ENCODE measurements around the gene XPO4.
A peak's percentile ranks its signal among the peaks of the same experiment; 100 is the strongest.
"Not testable (repeated sequence)": the region's sequence is repeated elsewhere in the genome, so short reads cannot be mapped to it uniquely, and the experiment has no call there.

XPO4 gene

GRCh38 chr13:20779405-20779804 is 123.1 kb downstream of the XPO4 start:
- DNase-seq, result peak; percentile 38

GRCh38 chr13:20778311-20778710 is 124.2 kb downstream of the XPO4 start:
- no peak for DNase-seq

DNA sequence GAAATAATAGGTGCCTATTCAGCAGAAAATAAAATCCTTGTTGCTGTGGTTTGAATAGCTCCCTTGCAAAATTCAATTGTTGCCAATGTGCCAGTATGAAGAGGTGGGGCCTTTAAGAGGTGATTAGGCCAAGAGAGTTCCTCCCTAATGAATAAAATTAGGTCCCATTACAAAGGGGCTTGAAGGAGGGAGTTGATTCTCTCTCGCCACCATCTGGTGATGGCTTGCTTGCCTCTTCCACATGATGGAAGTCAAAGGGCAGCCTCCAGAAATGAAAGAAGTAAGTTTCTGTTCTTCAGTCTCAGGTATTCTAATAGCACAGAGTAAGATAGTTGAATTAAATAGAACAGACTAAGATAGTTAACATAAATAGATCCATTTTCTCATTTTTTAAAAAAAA is 125.8 kb downstream of the XPO4 start:
- no peak for DNase-seq

DNA sequence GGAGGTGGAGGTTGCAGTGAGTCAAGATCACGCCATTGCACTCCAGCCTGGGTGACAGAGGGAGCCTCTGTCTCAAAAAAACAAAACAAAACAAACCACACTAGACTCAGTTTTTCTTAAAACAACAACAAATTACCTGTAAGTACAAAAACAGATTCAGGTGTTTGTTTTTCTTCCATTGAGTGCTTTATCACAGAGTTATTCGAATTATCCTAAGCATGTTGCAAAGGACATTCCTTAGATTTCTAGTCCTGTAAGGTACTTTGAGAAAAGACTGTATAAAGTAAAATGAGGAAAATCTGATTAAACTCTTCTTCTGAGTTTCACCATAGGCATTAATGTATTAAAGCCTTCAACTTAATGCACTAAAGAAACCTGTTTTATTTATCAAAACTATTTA is 126.6 kb downstream of the XPO4 start:
- no peak for DNase-seq

- DNase-seq, result no peak
Observed at GRCh38 chr13:20774746-20775145, 127.8 kb downstream of the XPO4 start.

GRCh38 chr13:20773194-20774080 is 129.1 kb downstream of the XPO4 start, which contains the start of gene EEF1AKMT1:
TSS of gene EEF1AKMT1 (minus strand) at chr13:20773961. CDS start at chr13:20757598, 16,363 bp downstream.
- peak; percentile 80 for DNase-seq

GRCh38 chr13:20772401-20773131 is 130.0 kb downstream of the XPO4 start:
- no peak for DNase-seq

GRCh38 chr13:20769834-20770233 is 132.7 kb downstream of the XPO4 start:
- no peak for DNase-seq

- no peak for DNase-seq
Observed at GRCh38 chr13:20769091-20769490, 133.5 kb downstream of the XPO4 start.

DNA sequence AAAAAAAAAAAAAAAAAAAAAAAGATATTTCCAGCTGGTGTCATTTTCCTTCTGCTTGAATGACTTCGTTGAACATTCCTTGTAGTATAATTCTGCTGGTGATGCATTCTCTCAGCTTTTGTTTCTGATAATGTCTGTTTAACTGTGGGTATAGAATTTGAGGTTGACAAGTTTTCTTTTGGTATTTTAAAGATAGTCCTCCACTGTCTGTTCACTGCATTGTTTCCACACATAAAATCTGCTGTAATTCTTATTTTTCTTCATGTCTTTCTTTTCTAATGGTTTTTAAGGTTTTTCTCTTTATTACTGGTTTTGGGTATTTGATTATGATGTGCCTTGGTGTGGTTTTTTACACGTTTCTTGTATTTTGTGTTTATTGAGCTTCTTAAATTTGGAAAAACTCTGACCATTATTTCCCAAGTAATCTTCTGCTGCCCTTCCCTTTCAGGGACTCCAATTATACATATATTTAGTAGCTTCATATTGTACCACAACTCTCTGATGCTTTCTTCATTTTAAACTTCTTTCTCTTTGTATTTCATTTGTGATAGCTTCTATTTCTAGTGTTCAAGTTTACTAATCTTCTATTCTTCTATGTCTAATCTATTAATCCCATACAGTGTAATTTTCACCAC is 135.1 kb downstream of the XPO4 start:
- DNase-seq, result no peak

DNA sequence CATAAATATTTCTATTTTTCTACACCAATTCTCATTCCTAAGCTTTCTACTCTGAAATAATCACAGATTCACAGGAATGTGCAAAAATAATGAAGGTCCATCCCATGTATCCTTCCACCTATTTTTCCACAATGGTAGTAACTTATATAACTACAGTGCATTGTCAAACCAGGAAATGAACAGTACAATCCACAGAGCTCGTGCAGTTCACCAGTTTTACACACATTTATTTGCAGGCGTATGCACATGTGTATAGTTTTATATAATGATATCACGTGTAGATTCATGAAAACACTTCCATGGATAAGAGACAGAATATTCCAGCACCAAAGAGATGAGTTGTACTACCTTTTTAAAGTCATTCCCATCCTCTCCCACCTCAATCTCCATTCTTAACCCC is 141.7 kb downstream of the XPO4 start:
- no peak for DNase-seq

DNA sequence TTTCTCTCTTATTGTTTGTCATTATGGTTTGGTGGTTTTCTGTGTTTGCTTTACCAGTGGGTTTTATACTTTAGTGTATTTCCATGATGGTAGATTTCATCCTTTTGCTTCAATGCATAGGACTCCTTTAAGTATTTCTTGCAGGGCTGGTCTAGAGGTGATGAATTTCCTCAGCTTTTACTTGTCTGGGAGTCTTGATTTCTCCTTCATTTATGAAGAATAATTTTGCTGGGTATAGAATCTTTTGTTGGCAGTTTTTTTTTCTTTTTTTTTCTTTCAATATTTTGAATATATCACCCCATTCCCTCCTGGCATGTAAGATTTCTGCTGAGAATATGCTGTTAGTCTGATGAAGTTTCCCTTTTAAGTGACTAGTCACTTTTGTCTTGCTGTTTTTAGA is 148.5 kb downstream of the XPO4 start:
- DNase-seq, result no peak

- DNase-seq, result no peak
Observed at GRCh38 chr13:20749377-20749776, 153.2 kb downstream of the XPO4 start.

- not testable (repeated sequence) for DNase-seq
Observed at GRCh38 chr13:20743830-20744404, 158.6 kb downstream of the XPO4 start.

GRCh38 chr13:20740021-20740420 is 162.5 kb downstream of the XPO4 start:
- DNase-seq, result no peak

- no peak for DNase-seq
Observed at GRCh38 chr13:20738616-20739015, 163.9 kb downstream of the XPO4 start.

DNA sequence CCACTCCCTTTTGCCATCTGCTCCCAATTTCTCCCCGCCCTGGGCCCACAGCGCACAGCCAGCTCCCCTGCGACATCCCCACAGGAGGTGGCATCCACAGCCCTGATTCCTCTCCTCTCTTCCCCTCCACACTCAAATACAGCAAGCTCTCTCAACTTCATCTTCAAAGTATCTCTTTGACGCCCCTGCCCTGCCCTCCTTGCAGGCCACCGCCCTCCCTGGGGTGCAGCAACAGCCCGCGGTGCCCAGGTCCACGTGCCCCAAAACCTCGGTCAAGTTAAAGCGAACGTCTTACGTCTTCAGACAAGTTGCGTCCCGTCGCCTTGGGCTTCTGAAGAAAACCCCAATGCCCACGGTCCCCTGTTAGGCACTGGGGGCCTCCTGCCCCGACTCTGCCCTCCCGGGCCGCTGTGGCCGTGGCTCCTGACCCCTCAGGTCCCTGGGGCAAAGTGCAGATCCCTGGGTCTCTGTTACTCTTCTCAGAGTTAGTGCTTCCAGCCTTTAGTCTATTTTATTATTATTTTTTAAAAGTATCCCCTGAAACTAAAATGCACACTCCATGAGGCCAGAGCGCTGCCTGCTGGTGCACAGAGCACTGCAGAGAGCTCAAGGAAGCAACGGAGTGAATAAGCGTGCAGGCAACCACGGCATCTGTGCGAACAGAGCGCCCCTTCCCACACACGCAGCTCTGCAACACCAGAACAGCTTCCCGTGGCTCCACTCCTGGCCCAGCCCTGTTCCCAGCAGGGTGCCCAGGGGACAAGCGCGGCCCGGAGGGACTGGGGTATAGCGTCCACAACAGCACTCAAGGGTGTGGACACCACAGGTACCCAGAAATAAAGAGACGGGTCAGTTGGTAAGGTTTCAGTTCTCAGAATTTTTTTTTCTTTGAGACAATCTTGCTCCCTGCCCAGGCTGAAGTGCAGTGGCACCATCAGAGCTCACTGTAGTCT is 172.6 kb downstream of the XPO4 start:
- DNase-seq, result no peak

- no peak for DNase-seq
Observed at GRCh38 chr13:20728579-20729311, 173.8 kb downstream of the XPO4 start.

DNA sequence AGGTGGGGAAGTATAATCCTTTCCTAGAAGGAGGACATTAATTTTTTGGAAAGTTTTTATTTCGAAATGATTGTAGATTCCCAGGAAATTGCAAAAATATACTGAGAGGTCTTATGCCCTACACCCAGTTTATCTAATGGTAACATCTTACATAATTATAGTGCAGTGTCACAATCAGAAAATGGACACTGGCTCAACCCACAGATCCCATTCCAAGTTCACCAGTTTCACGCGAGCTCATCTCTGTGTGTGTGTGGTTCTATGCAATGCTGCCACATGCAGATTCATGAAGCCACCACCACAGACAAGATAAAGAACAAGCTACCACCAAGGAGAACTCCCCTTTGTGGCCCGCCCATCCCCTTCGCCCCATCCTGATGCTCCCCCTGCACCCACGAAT is 174.7 kb downstream of the XPO4 start:
- DNase-seq, result no peak

All from NCI-H2227 treated with DMSO at 0.1 percent for 48 hours (cell line).